SK-N-SH (cell line): ENCODE results near the gene TRIP10. TPM values are rescaled to one million over a fixed set of nuclear protein-coding genes. Genes with fewer than 3 reads are reported as not detected.
"Not testable (repeated sequence)": the region's sequence is repeated elsewhere in the genome, so short reads cannot be mapped to it uniquely, and the experiment has no call there.

Experiments used
- CTCF ChIA-PET: fragments of 300-600, 350-600 bp; formaldehyde crosslinking; extraction: SDS; loops from one replicate; lab custom pipeline; 2021; lab: Yijun Ruan, JAX
- POLR2A ChIA-PET: fragments of 350-600 bp; sonication (Branson Sonifier 250); formaldehyde crosslinking; extraction: SDS; loops from one replicate; lab custom pipeline; 2020; ENCODE audit warnings: antibody characterized with exemption, inconsistent platforms; lab: Yijun Ruan, JAX
- DNase-seq: peaks from one replicate; pipeline ENCODE4 v3.0.0; 2012
- H2AFZ ChIP-seq: fragments of 200-600 bp; sonication (generic); 2 replicates; pipeline ENCODE4 v1.8.1; 2016; ENCODE audit warnings: antibody characterized with exemption, mild to moderate bottlenecking, low read depth
- H3F3A ChIP-seq: fragments of 200-600 bp; sonication (generic); replicated peaks from 2 replicates; pipeline ENCODE3; 2016; ENCODE audit warnings: antibody characterized with exemption, mild to moderate bottlenecking; ENCODE audit not compliant: insufficient read depth
- H3K27ac ChIP-seq, 2 experiments: fragments of 200-500 bp in 1 of 2; fragments of 200-600 bp in 1 of 2; sonication (Bioruptor generic) in 1 of 2; sonication (generic), shearing (Covaris generic) in 1 of 2; 2 replicates each; pipeline versions ENCODE4 v1.5.1 to v1.6.1; 2014 to 2016; ENCODE audit warnings: low read depth in 2 of 2, inconsistent platforms in 1 of 2, low read length in 1 of 2, mild to moderate bottlenecking in 1 of 2, mixed read lengths in 1 of 2
- H3K27me3 ChIP-seq: fragments of 200-600 bp; sonication (generic), shearing (Covaris generic); 2 replicates; pipeline ENCODE4 v1.6.1; 2016; ENCODE audit warnings: mixed run types; ENCODE audit not compliant: insufficient read depth
- H3K36me3 ChIP-seq, 2 experiments: fragments of 200-500 bp in 1 of 2; fragments of 200-600 bp in 1 of 2; sonication (Bioruptor generic) in 1 of 2; sonication (generic) in 1 of 2; replicated peaks in 1 of 2; 2 replicates each; pipeline versions ENCODE3 to v1.5.1; 2014 to 2016; ENCODE audit warnings: low read length in 1 of 2, mild to moderate bottlenecking in 1 of 2; ENCODE audit not compliant: insufficient read depth in 2 of 2, control insufficient read depth in 1 of 2
- H3K4me1 ChIP-seq, 2 experiments: fragments of 200-500 bp in 1 of 2; fragments of 200-600 bp in 1 of 2; sonication (Bioruptor generic) in 1 of 2; sonication (generic), shearing (Covaris generic) in 1 of 2; 2 replicates each; pipeline versions ENCODE4 v1.5.1 to v1.6.1; 2014 to 2016; ENCODE audit warnings: low read depth in 1 of 2, low read length in 1 of 2, mixed run types in 1 of 2; ENCODE audit not compliant: insufficient read depth in 2 of 2, control insufficient read depth in 1 of 2
- H3K4me2 ChIP-seq: fragments of 200-600 bp; sonication (generic), shearing (Covaris generic); 2 replicates; pipeline ENCODE4 v1.6.1; 2017; ENCODE audit warnings: mixed run types
- H3K4me3 ChIP-seq, 2 experiments: fragments of 200-500 bp in 1 of 2; fragments of 200-600 bp in 1 of 2; sonication (Bioruptor generic) in 1 of 2; sonication (generic), shearing (Covaris generic) in 1 of 2; 2 replicates each; pipeline versions ENCODE4 v1.5.1 to v1.8.1; 2014 to 2016; ENCODE audit warnings: low read depth in 2 of 2, inconsistent platforms in 1 of 2, low read length in 1 of 2, mild to moderate bottlenecking in 1 of 2, mixed read lengths in 1 of 2, moderate library complexity in 1 of 2
- H3K79me2 ChIP-seq: fragments of 200-600 bp; sonication (generic); 2 replicates; pipeline ENCODE4 v1.8.1; 2017; ENCODE audit warnings: mild to moderate bottlenecking; ENCODE audit not compliant: insufficient read depth
- H3K9ac ChIP-seq: fragments of 200-600 bp; sonication (generic); 2 replicates; pipeline ENCODE4 v1.6.1; 2017; ENCODE audit warnings: mixed run types
- H3K9me2 ChIP-seq: fragments of 200-600 bp; sonication (generic); 2 replicates; pipeline ENCODE4 v1.6.1; 2017; ENCODE audit warnings: mixed run types
- H3K9me3 ChIP-seq: fragments of 200-600 bp; sonication (generic); 2 replicates; pipeline ENCODE4 v1.6.1; 2017; ENCODE audit warnings: mixed run types, mild to moderate bottlenecking, moderate library complexity
- H4K20me1 ChIP-seq: fragments of 200-600 bp; sonication (generic); 2 replicates; pipeline ENCODE4 v1.6.1; 2017; ENCODE audit warnings: mild to moderate bottlenecking, mixed run types; ENCODE audit not compliant: insufficient read depth
- EP300 ChIP-seq, 2 experiments: IDR thresholded peaks; 2 replicates each; pipeline versions ENCODE4 v1.4.0 to v1.6.1; 2012; ENCODE audit warnings: borderline replicate concordance in 1 of 2, low read depth in 1 of 2, low read length in 1 of 2
- FOXJ3 ChIP-seq: sonication (generic); formaldehyde crosslinking; IDR thresholded peaks from 2 replicates; pipeline ENCODE4 v1.5.1; 2020; ENCODE audit warnings: mild to moderate bottlenecking, missing genetic modification reagents
- MXI1 ChIP-seq: IDR thresholded peaks from 2 replicates; pipeline ENCODE4 v1.6.1; 2012; ENCODE audit warnings: mild to moderate bottlenecking, low read depth, low read length, improper control_type of control experiment
- SIN3A ChIP-seq: IDR thresholded peaks from 2 replicates; pipeline ENCODE4 v1.6.1; 2012; ENCODE audit warnings: low read depth, mild to moderate bottlenecking, low read length, moderate library complexity, borderline replicate concordance
- TAF1 ChIP-seq: IDR thresholded peaks from 2 replicates; pipeline ENCODE4 v1.6.1; 2012; ENCODE audit warnings: low read depth, mild to moderate bottlenecking, low read length, moderate library complexity, borderline replicate concordance
- ZBTB33 ChIP-seq: IDR thresholded peaks from 2 replicates; pipeline ENCODE4 v1.4.0; 2012; ENCODE audit warnings: low read depth, borderline replicate concordance
- WGBS: methylation state at CpG from one replicate; pipeline ENCODE4 v1.1.6; 2017; ENCODE audit warnings: low lambda C conversion rate; 5-methylcytosine and 5-hydroxymethylcytosine counted together
- polyA plus RNA-seq, 3 experiments: library from polyadenylated mRNA; depleted of rRNA; stranded (reverse); fragments of >200 nt; gene quantifications; 2 replicates each; pipeline ENCODE4 v1.2.3, GENCODE V29; 2012

The TRIP10 gene
- polyA plus RNA-seq, 1 of the 3 experiments (the other 2 are of a cell fraction), result 42.9 TPM

GRCh38 chr19:6774821-6775707 is 35.6 kb downstream of the TRIP10 start (continued):
- TF ChIP-seq ZBTB33, result no peak

GRCh38 chr19:6776045-6776444 is 36.6 kb downstream of the TRIP10 start:
- H3K4me1 ChIP-seq, H3K9me3 ChIP-seq, H3K36me3 ChIP-seq, H4K20me1 ChIP-seq, H3K4me2 ChIP-seq, H3F3A ChIP-seq, H3K27me3 ChIP-seq, H3K27ac ChIP-seq, H3K4me3 ChIP-seq, H3K79me2 ChIP-seq, H3K9ac ChIP-seq, POLR2A ChIA-PET, DNase-seq, H2AFZ ChIP-seq, CTCF ChIA-PET, H3K9me2 ChIP-seq: not testable (repeated sequence)

GRCh38 chr19:6776999-6777398 is 37.5 kb downstream of the TRIP10 start:
- DNase-seq, result no peak
- Histone ChIP-seq H3F3A (peaks cover 3% of the 10 kb centered on the region), H3K36me3 (no peaks in the 10 kb centered on the region), H2AFZ (no peak overlapping the region), H3K9ac (no peak overlapping the region), H3K9me2 (no peaks in the 10 kb centered on the region), H3K4me3 (no peak overlapping the region), H3K9me3 (no peaks in the 10 kb centered on the region), H3K27me3 (peaks cover 6% of the 10 kb centered on the region; the same call in 1 of the 2 replicates), H3K27ac (no peak overlapping the region), H3K4me2 (no peak overlapping the region), H3K4me1 (no peaks in the 10 kb centered on the region; a peak in 1 of 4 replicates), H4K20me1 (no peaks in the 10 kb centered on the region), H3K79me2 (no peaks in the 10 kb centered on the region)
- WGBS, result 19% methylated on average over 4 of the region's 4 CpGs
- ChIA-PET POLR2A (no interaction called here), CTCF (no interaction called here)
- TF ChIP-seq MXI1 (no peak), TAF1 (no peak), EP300 (IDR thresholded peaks at IDR 0.05; ENCODE audit: borderline replicate concordance in 1 of 2, low read depth in 1 of 2, low read length in 1 of 2) (no peak), FOXJ3 (no peak), SIN3A (no peak)
